Stimulated activated naive CD4-positive, alpha-beta T cell treated with Interleukin-2 at 50 U/mL for 16 hours (primary cell): Measurements from ENCODE around the gene USP22.

ENCODE experiments used
- DNase-seq: peaks from one replicate; lab custom pipeline; 2025; lab: John Stamatoyannopoulos, UW

Gene USP22

DNA sequence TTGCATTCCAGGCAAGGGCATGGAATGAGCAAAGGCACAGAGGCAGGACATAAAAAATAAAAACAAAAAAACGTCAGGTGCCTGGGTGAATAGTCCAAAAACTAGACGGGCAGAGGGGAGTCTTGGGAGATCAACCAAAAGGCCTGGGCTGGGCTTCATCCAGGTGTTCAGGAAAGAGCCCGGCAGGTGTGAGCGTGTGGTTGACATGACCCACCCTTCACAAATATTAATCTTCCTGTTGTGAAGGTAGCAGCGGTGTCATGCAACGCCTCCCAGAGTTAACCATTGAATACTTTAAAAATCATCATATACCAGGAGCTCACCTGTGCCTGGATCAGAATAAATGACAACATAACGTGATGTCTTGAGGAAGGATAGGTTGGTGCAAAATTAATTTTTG, 90.6 kb downstream of the USP22 start:
- DNase-seq = no peak
